HCT116 (cell line): ENCODE data around the gene SART1. TPM values are rescaled to one million over a fixed set of nuclear protein-coding genes. Genes with fewer than 3 reads are reported as not detected.

Experiments
- ATAC-seq: fragments of 200-7000 bp; cut with Tn5 transposase; 2 replicates; pipeline ENCODE4 v1.9.1; 2020; ENCODE audit warnings: mild to moderate bottlenecking, moderate library complexity
- BruUV-seq: library from RNA; stranded (reverse); fragments of 400-500 nt; replicated peaks from 2 replicates; lab custom pipeline; 2021; lab: Mats Ljungman, UMichigan
- CTCF ChIA-PET: fragments of 300-600 bp; sonication (Branson Sonifier 250); formaldehyde crosslinking; loops from one replicate; lab custom pipeline; 2021; ENCODE audit warnings: antibody characterized with exemption; lab: Charles Lee
- POLR2A ChIA-PET: fragments of 300-600, 350-600 bp; sonication (Branson Sonifier 250); formaldehyde crosslinking; loops from one replicate; lab custom pipeline; 2021; ENCODE audit warnings: antibody characterized with exemption; lab: Charles Lee
- RAD21 ChIA-PET, 2 experiments: fragments of 300-600 bp; sonication (Branson Sonifier 250); formaldehyde crosslinking; loops; one replicate each; lab custom pipeline; 2023; ENCODE audit warnings: low total read pairs in 2 of 2; ENCODE audit not compliant: uncharacterized antibody in 2 of 2, unreplicated experiment in 2 of 2, low non-redundant PET in 1 of 2; lab: Charles Lee
- DNase-seq: peaks from one replicate; pipeline ENCODE4 v3.0.0-alpha.2; 2010; ENCODE audit warnings: low read depth, low spot score
- H2AFZ ChIP-seq: fragments of 200-600 bp; shearing (Covaris generic), sonication (generic); 2 replicates; pipeline ENCODE4 v1.6.1; 2017; ENCODE audit warnings: low read depth, mixed run types, mixed read lengths, antibody characterized with exemption, low read length; ENCODE audit not compliant: poor library complexity, severe bottlenecking
- H3K27ac ChIP-seq: 2 replicates; pipeline ENCODE4 v1.5.1; 2012; ENCODE audit warnings: low read depth, low read length
- H3K27me3 ChIP-seq: fragments of 200-600 bp; sonication (generic); 2 replicates; pipeline ENCODE4 v1.6.1; 2016; ENCODE audit warnings: mixed run types, low read length, mixed read lengths; ENCODE audit not compliant: insufficient read depth
- H3K36me3 ChIP-seq, 2 experiments: fragments of 200-500 bp in 1 of 2; fragments of 200-600 bp in 1 of 2; sonication (Bioruptor generic) in 1 of 2; sonication (generic) in 1 of 2; 2 replicates each; pipeline versions ENCODE4 v1.5.1 to v1.6.1; 2014 to 2016; ENCODE audit warnings: low read length in 2 of 2, inconsistent platforms in 1 of 2, mixed read lengths in 1 of 2, mixed run types in 1 of 2; ENCODE audit not compliant: insufficient read depth in 2 of 2, control insufficient read depth in 1 of 2
- H3K4me1 ChIP-seq, 2 experiments: fragments of 200-600 bp in 1 of 2; sonication (generic) in 1 of 2; 2 replicates each; pipeline versions ENCODE4 v1.5.1 to v1.6.1; 2012 to 2017; ENCODE audit warnings: low read length in 2 of 2, inconsistent platforms in 1 of 2, mild to moderate bottlenecking in 1 of 2, mixed read lengths in 1 of 2, mixed run types in 1 of 2, moderate library complexity in 1 of 2; ENCODE audit not compliant: insufficient read depth in 2 of 2, control insufficient read depth in 1 of 2
- H3K4me2 ChIP-seq: fragments of 200-600 bp; sonication (generic); 2 replicates; pipeline ENCODE4 v1.6.1; 2017; ENCODE audit warnings: mixed run types, low read length, mixed read lengths
- H3K4me3 ChIP-seq, 2 experiments: fragments of 200-600 bp in 1 of 2; sonication (generic) in 1 of 2; replicated peaks in 1 of 2; 2 replicates each; pipeline ENCODE4 v1.5.1; 2011 to 2016; ENCODE audit warnings: low read length in 2 of 2, control low read depth in 1 of 2, low read depth in 1 of 2, mild to moderate bottlenecking in 1 of 2, mixed read lengths in 1 of 2, mixed run types in 1 of 2
- H3K79me2 ChIP-seq: fragments of 200-600 bp; sonication (generic); 2 replicates; pipeline ENCODE4 v1.6.1; 2017; ENCODE audit warnings: mild to moderate bottlenecking, mixed run types, low read length, moderate library complexity, mixed read lengths; ENCODE audit not compliant: insufficient read depth
- H3K9ac ChIP-seq: fragments of 200-600 bp; sonication (generic); 2 replicates; pipeline ENCODE4 v1.6.1; 2016; ENCODE audit warnings: low read length, mixed read lengths
- H3K9me2 ChIP-seq: fragments of 200-600 bp; sonication (generic), shearing (Covaris generic); 2 replicates; pipeline ENCODE4 v1.6.1; 2017; ENCODE audit warnings: mixed run types, mild to moderate bottlenecking, moderate library complexity; ENCODE audit not compliant: insufficient read depth
- H3K9me3 ChIP-seq, 2 experiments: fragments of 200-500 bp in 1 of 2; fragments of 200-600 bp in 1 of 2; sonication (Bioruptor generic) in 1 of 2; sonication (generic) in 1 of 2; 2 replicates each; pipeline ENCODE4 v1.6.1; 2014 to 2017; ENCODE audit warnings: low read length in 2 of 2, mixed read lengths in 2 of 2, inconsistent platforms in 1 of 2, low read depth in 1 of 2, mild to moderate bottlenecking in 1 of 2, mixed run types in 1 of 2, moderate library complexity in 1 of 2; ENCODE audit not compliant: control insufficient read depth in 1 of 2, insufficient read depth in 1 of 2
- H4K20me1 ChIP-seq: fragments of 200-600 bp; sonication (generic), shearing (Covaris generic); 2 replicates; pipeline ENCODE4 v1.6.1; 2017; ENCODE audit warnings: mixed run types, mild to moderate bottlenecking, moderate library complexity; ENCODE audit not compliant: insufficient read depth
- CBX3 ChIP-seq: IDR thresholded peaks from 2 replicates; pipeline ENCODE4 v1.6.1; 2012; ENCODE audit warnings: low read depth
- CEBPB ChIP-seq: IDR thresholded peaks from 2 replicates; pipeline ENCODE4 v1.6.1; 2012; ENCODE audit warnings: low read depth
- CTCF ChIP-seq, 3 experiments: fragments of 200-600 bp in 1 of 3; sonication (generic) in 1 of 3; IDR thresholded peaks in 2 of 3; conservative IDR thresholded peaks in 1 of 3; 2 replicates each; pipeline ENCODE4 v1.5.1; 2012 to 2017; ENCODE audit warnings: low read depth in 2 of 3, low read length in 2 of 3, antibody characterized with exemption in 1 of 3, borderline replicate concordance in 1 of 3, control low read depth in 1 of 3, mild to moderate bottlenecking in 1 of 3, mixed read lengths in 1 of 3, mixed run types in 1 of 3, moderate library complexity in 1 of 3; ENCODE audit not compliant: insufficient read depth in 1 of 3
- EGR1 ChIP-seq: IDR thresholded peaks from 2 replicates; pipeline ENCODE4 v1.6.1; 2012; ENCODE audit warnings: low read depth
- ELF1 ChIP-seq: IDR thresholded peaks from 2 replicates; pipeline ENCODE4 v1.6.1; 2012; ENCODE audit warnings: low read depth, borderline replicate concordance
- EZH2 ChIP-seq: fragments of 200-600 bp; sonication (generic); IDR thresholded peaks from 2 replicates; pipeline ENCODE4 v1.6.1; 2017; ENCODE audit warnings: antibody characterized with exemption, mixed run types
- EZH2phosphoT487 ChIP-seq: fragments of 200-600 bp; IDR thresholded peaks from 2 replicates; pipeline ENCODE4 v1.6.1; 2018; ENCODE audit warnings: antibody characterized with exemption, borderline replicate concordance
- FOSL1 ChIP-seq: IDR thresholded peaks from 2 replicates; pipeline ENCODE4 v1.6.1; 2012; ENCODE audit warnings: low read depth
- JUND ChIP-seq: IDR thresholded peaks from 2 replicates; pipeline ENCODE4 v1.6.1; 2012
- POLR2A ChIP-seq: IDR thresholded peaks from 2 replicates; pipeline ENCODE4 v1.7.0; 2011; ENCODE audit warnings: borderline replicate concordance; ENCODE audit not compliant: insufficient read depth, insufficient read length; ENCODE audit errors: extremely low read depth
- POLR2AphosphoS5 ChIP-seq: IDR thresholded peaks from 2 replicates; pipeline ENCODE4 v1.6.1; 2011; ENCODE audit warnings: mild to moderate bottlenecking, low read depth, low read length, moderate library complexity
- RAD21 ChIP-seq: IDR thresholded peaks from 2 replicates; pipeline ENCODE4 v1.6.1; 2012; ENCODE audit warnings: low read depth, mild to moderate bottlenecking
- SIN3A ChIP-seq: IDR thresholded peaks from 2 replicates; pipeline ENCODE4 v1.6.1; 2012; ENCODE audit warnings: low read depth
- SP1 ChIP-seq: IDR thresholded peaks from 2 replicates; pipeline ENCODE4 v1.6.1; 2012; ENCODE audit warnings: low read depth
- SRF ChIP-seq: IDR thresholded peaks from 2 replicates; pipeline ENCODE4 v1.6.1; 2012; ENCODE audit warnings: low read depth
- YY1 ChIP-seq: IDR thresholded peaks from 2 replicates; pipeline ENCODE4 v1.6.1; 2011; ENCODE audit warnings: low read length, low read depth, moderate library complexity, mild to moderate bottlenecking; ENCODE audit not compliant: insufficient replicate concordance; ENCODE audit errors: extremely low read depth
- ZFX ChIP-seq: fragments of 450-650 bp; IDR thresholded peaks from 2 replicates; pipeline ENCODE4 v1.6.1; 2017
- ZNF274 ChIP-seq: fragments of 200-500 bp; sonication (Bioruptor generic); IDR thresholded peaks from 2 replicates; pipeline ENCODE4 v1.6.1; 2014; ENCODE audit warnings: mild to moderate bottlenecking, low read depth, low read length, inconsistent platforms
- intact Hi-C: fragments of 100-400 bp; cut with micrococcal nuclease; formaldehyde crosslinking; loops from 2 replicates; pipeline ENCODE4 v1.10.0; 2022
- total RNA-seq: library from RNA; stranded (reverse); gene quantifications from one replicate; pipeline ENCODE4 v1.2.1, GENCODE V29; 2021; ENCODE audit not compliant: unreplicated experiment
- TF ChIP-seq, protein P1 (sequence below): IDR thresholded peaks from 2 replicates; pipeline ENCODE4 v1.6.1; 2012
- TF ChIP-seq, protein P2 (sequence below): IDR thresholded peaks from 2 replicates; pipeline ENCODE4 v1.6.1; 2012

SART1 gene
- total RNA-seq, 1 experiment from 2014 or later = 47.9 TPM

- H3K36me3 ChIP-seq = no peaks in the 10 kb centered on the region; a peak in 1 of 4 replicates
- no peak overlapping the region for H3K27ac ChIP-seq
- H3K9ac ChIP-seq = no peak overlapping the region
- peaks cover 0 to 8% of the 10 kb centered on the region in 2 experiments; a peak in 2 of 4 replicates for H3K4me1 ChIP-seq
- ChIA-PET POLR2A (interaction anchor here (1.7 kb wide), 1 partner anchor 10 kb away, joined by 6 read pairs; the partner anchor contains the start of genes BANF1 and EIF1AD), CTCF (interaction anchor here (0.9 to 4.3 kb wide), 4 partner anchors 31 to 280 kb away, joined by 3 to 38 read pairs (median 4); partner anchors contain the start of gene KAT5), RAD21 (no interaction called here)
- H3K9me2 ChIP-seq = no peaks in the 10 kb centered on the region
- H3K9me3 ChIP-seq = no peaks in the 10 kb centered on the region
- H3K79me2 ChIP-seq = no peaks in the 10 kb centered on the region
- H3K27me3 ChIP-seq = no peaks in the 10 kb centered on the region
- no TSS peak for BruUV-seq
- ATAC-seq (no peak), DNase-seq (no peak)
- intact Hi-C loops = no loop called here
- no peak overlapping the region for H2AFZ ChIP-seq
- TF ChIP-seq RAD21 (no peak), SIN3A (no peak), JUND (no peak), SRF (no peak), ELF1 (no peak), POLR2A (no peak), ZFX (no peak)
- TF ChIP-seq, protein P1, sequence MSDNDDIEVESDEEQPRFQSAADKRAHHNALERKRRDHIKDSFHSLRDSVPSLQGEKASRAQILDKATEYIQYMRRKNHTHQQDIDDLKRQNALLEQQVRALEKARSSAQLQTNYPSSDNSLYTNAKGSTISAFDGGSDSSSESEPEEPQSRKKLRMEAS = no peak
- TF ChIP-seq, all 23 proteins: peak for 0
- Histone ChIP-seq H3K4me3 (no peak overlapping the region), H3K4me2 (no peak overlapping the region), H4K20me1 (no peaks in the 10 kb centered on the region)
Measured at GRCh38 chr11:65992056-65992455, 30.5 kb downstream of the SART1 start.

DNA sequence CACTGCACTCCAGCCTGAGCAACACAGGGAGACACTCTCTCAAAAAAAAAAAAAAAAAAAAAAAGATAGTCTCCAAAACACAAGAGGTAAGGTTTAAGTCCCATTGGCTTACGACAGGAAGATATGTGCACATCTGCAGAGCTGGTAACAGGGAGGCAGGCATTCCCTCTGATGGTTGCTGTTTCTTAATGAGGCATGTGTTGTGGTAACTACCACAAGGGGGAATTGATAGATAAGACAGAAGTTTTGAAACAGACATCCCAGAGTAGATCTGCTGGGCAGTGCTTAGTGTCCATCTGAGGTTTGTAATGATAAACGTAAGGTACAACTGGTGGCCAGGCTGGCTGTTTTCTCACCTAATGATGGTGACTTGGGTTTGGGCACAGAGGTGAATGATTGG lies 35.8 kb downstream of the SART1 start:
- Histone ChIP-seq H3K4me1 (peaks cover 4 to 6% of the 10 kb centered on the region in 2 experiments), H2AFZ (no peak overlapping the region), H3K4me3 (no peak overlapping the region), H3K9me3 (no peaks in the 10 kb centered on the region), H4K20me1 (no peaks in the 10 kb centered on the region; the same call in 1 of the 2 replicates), H3K79me2 (peaks cover 38% of the 10 kb centered on the region), H3K9ac (no peak overlapping the region), H3K27ac (no peak overlapping the region), H3K9me2 (no peaks in the 10 kb centered on the region), H3K36me3 (peaks cover 26 to 30% of the 10 kb centered on the region in 2 experiments), H3K27me3 (no peaks in the 10 kb centered on the region), H3K4me2 (no peak overlapping the region)
- no peak for DNase-seq
- ChIA-PET POLR2A (no interaction called here), RAD21 (no interaction called here), CTCF (no interaction called here)
- ATAC-seq = no peak
- BruUV-seq = no TSS peak
- intact Hi-C loops = no loop called here
- no peak for TF ChIP-seq ZFX
- TF ChIP-seq SP1 = no peak
- no peak for TF ChIP-seq EZH2
- TF ChIP-seq POLR2AphosphoS5 = no peak
- no peak for TF ChIP-seq ZNF274
- no peak for TF ChIP-seq CEBPB
- TF ChIP-seq YY1 = no peak
- no peak for TF ChIP-seq FOSL1
- TF ChIP-seq CTCF (IDR thresholded peaks at IDR 0.05 in 2 of 3, conservative IDR thresholded peaks at IDR 0.05 in 1 of 3; ENCODE audit: borderline replicate concordance in 1 of 3, insufficient read depth in 1 of 3, low read depth in 2 of 3, low read length in 2 of 3) = no peak
- TF ChIP-seq EZH2phosphoT487 = no peak
- no peak for TF ChIP-seq RAD21
- no peak for TF ChIP-seq SIN3A
- TF ChIP-seq, protein P1 = no peak
- TF ChIP-seq EGR1 = no peak
- TF ChIP-seq POLR2A = no peak
- TF ChIP-seq CBX3 = no peak
- TF ChIP-seq, protein P2, sequence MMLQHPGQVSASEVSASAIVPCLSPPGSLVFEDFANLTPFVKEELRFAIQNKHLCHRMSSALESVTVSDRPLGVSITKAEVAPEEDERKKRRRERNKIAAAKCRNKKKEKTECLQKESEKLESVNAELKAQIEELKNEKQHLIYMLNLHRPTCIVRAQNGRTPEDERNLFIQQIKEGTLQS = no peak
- no peak for TF ChIP-seq ELF1
